Vagina (tissue), 2 donors: ENCODE data around the gene COX10.

Source experiments
- POLR2A ChIP-seq, 2 donors: fragments of 450-650 bp; IDR thresholded peaks; one replicate each; pipeline ENCODE4 v1.6.1; 2017; ENCODE audit warnings: antibody characterized with exemption in 2 of 2, mild to moderate bottlenecking in 2 of 2, moderate library complexity in 2 of 2
- POLR2AphosphoS5 ChIP-seq, 2 donors: sonication (generic); formaldehyde crosslinking; IDR thresholded peaks; one replicate each; pipeline ENCODE4 v1.9.0; 2017; ENCODE audit warnings: antibody characterized with exemption in 2 of 2, mild to moderate bottlenecking in 2 of 2, low read depth in 1 of 2; ENCODE audit not compliant: insufficient read depth in 1 of 2
- TF ChIP-seq, protein P1 (sequence below), 3 experiments: fragments of 450-650 bp in 2 of 3; fragments of 200-600 bp in 1 of 3; sonication (generic) in 1 of 3; IDR thresholded peaks; one replicate each; pipeline ENCODE4 v1.5.1; 2017 to 2019; ENCODE audit warnings: antibody characterized with exemption in 3 of 3, mild to moderate bottlenecking in 2 of 3, moderate library complexity in 2 of 3

DNA sequence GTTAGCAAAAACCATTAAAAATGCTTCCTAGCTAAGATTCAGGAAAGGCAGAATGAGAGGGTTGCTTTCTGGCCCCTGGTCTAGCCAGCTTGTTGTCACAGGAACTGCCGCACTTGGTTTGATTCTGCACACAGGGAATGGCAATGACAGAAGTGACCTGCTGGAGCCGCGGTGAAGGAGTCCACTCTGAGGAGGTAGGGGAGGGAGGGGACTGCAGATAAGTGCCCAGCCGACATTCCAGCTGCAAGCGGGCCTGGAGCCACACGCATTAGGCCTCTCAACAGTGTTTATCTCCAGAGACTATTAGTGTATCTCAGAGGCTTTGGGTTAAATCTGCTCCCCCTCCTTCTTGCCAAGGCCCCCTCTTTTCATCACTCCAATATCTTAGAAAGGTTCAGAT, 128.7 kb downstream of the COX10 start:
- TF ChIP-seq, protein P1, sequence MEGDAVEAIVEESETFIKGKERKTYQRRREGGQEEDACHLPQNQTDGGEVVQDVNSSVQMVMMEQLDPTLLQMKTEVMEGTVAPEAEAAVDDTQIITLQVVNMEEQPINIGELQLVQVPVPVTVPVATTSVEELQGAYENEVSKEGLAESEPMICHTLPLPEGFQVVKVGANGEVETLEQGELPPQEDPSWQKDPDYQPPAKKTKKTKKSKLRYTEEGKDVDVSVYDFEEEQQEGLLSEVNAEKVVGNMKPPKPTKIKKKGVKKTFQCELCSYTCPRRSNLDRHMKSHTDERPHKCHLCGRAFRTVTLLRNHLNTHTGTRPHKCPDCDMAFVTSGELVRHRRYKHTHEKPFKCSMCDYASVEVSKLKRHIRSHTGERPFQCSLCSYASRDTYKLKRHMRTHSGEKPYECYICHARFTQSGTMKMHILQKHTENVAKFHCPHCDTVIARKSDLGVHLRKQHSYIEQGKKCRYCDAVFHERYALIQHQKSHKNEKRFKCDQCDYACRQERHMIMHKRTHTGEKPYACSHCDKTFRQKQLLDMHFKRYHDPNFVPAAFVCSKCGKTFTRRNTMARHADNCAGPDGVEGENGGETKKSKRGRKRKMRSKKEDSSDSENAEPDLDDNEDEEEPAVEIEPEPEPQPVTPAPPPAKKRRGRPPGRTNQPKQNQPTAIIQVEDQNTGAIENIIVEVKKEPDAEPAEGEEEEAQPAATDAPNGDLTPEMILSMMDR (IDR thresholded peaks at IDR 0.05): no peak
- no peak for TF ChIP-seq POLR2AphosphoS5 (IDR thresholded peaks at IDR 0.05; ENCODE audit: insufficient read depth in 1 of 2, low read depth in 1 of 2)
- no peak for TF ChIP-seq POLR2A (IDR thresholded peaks at IDR 0.05)
